ENCODE data around the gene BLOC1S4.
"Not testable (repeated sequence)": the region's sequence is repeated elsewhere in the genome, so short reads cannot be mapped to it uniquely, and the experiment has no call there.

The BLOC1S4 gene

DNA sequence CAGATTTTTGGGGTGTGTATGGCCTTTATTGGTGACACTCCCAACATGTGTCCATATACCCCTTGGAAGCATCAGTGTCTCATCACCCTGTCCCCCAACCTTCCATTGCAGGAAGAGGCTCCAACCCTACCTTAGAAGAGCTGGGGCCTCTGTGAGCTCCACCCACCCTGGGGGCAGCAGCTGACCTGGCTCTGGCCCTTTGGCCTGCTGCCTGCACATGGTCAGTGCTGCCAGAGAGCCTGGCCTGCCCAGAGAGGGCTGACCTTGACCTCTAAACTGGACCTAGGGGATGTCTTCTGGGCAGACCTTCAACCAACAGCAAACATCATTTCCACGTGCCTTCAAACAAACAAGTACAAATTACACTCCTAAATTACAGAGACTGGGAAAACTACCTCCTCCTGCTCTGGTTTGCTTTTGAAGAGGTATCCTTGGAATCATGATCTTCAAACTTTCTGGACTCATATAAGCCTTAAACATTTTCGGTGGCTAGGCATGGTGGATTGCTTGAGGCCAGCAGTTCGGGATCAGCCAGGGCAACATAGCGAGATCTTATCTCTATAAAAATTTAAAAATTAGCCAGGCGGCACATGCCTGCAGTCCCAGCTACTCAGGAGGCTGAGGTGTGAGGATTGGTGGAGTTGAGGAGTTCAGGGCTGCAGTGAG is 39.2 kb downstream of the BLOC1S4 start:
- Histone ChIP-seq H3K4me3 (ENCODE audit: low read depth, low read length) (no peak overlapping the region), H3K9ac (ENCODE audit: low read depth, low read length) (no peak overlapping the region), H3K9me3 (ENCODE audit: control insufficient read depth, insufficient read depth, low read length) (no peaks in the 10 kb centered on the region), H3K4me1 (ENCODE audit: control insufficient read depth, insufficient read depth, low read length) (peaks cover 3% of the 10 kb centered on the region; the same call in 1 of the 2 replicates), H3K36me3 (ENCODE audit: control insufficient read depth, insufficient read depth, low read length) (no peaks in the 10 kb centered on the region), H3K27me3 (ENCODE audit: control insufficient read depth, insufficient read depth, low read length) (no peaks in the 10 kb centered on the region), H3K27ac (ENCODE audit: low read depth, low read length) (no peak overlapping the region)

DNA sequence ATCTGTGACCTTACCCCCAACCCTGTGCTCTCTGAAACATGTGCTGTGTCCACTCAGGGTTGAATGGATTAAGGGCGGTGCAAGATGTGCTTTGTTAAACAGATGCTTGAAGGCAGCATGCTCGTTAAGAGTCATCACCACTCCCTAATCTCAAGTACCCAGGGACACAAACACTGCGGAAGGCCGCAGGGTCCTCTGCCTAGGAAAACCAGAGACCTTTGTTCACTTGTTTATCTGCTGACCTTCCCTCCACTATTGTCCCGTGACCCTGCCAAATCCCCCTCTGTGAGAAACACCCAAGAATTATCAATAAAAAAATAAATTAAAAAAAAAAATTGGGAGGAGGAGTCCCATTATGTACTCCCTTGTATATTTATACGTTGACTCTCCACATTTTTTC is 40.4 kb downstream of the BLOC1S4 start:
- H3K4me3 ChIP-seq (ENCODE audit: low read depth, low read length), result not testable (repeated sequence)

DNA sequence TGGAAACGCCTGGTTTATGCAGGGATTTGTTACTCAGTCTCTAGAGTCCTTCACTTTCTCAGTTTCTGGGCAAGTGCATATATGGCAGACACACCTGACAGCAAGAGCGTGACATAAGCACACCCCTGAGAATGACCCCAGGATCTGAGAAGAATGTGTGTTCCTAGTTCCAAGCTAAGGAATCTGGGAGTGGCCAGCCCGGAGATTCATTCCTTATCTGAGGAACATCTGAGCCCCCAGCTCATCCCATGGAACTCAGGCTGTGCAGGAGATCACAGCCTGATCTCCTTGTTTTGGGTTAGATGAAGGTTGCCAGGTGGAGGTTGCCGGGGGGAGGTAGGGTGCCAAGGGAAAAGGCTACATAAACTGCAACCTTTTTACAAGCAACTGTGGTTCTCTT is 42.8 kb downstream of the BLOC1S4 start:
- H3K9me3 ChIP-seq (ENCODE audit: control insufficient read depth, insufficient read depth, low read length), result no peaks in the 10 kb centered on the region
- H3K4me3 ChIP-seq (ENCODE audit: low read depth, low read length), result no peak overlapping the region
- no peaks in the 10 kb centered on the region for H3K27me3 ChIP-seq (ENCODE audit: control insufficient read depth, insufficient read depth, low read length)
- no peak overlapping the region for H3K27ac ChIP-seq (ENCODE audit: low read depth, low read length)
- no peaks in the 10 kb centered on the region for H3K36me3 ChIP-seq (ENCODE audit: control insufficient read depth, insufficient read depth, low read length)
- H3K9ac ChIP-seq (ENCODE audit: low read depth, low read length), result no peak overlapping the region
- H3K4me1 ChIP-seq (ENCODE audit: control insufficient read depth, insufficient read depth, low read length), result no peaks in the 10 kb centered on the region

More for the DNA sequence above, 40.4 kb downstream of the BLOC1S4 start:
- H3K27me3 ChIP-seq (ENCODE audit: control insufficient read depth, insufficient read depth, low read length); H3K27ac ChIP-seq (ENCODE audit: low read depth, low read length); H3K9me3 ChIP-seq (ENCODE audit: control insufficient read depth, insufficient read depth, low read length); H3K4me1 ChIP-seq (ENCODE audit: control insufficient read depth, insufficient read depth, low read length); H3K36me3 ChIP-seq (ENCODE audit: control insufficient read depth, insufficient read depth, low read length); H3K9ac ChIP-seq (ENCODE audit: low read depth, low read length): not testable (repeated sequence)

DNA sequence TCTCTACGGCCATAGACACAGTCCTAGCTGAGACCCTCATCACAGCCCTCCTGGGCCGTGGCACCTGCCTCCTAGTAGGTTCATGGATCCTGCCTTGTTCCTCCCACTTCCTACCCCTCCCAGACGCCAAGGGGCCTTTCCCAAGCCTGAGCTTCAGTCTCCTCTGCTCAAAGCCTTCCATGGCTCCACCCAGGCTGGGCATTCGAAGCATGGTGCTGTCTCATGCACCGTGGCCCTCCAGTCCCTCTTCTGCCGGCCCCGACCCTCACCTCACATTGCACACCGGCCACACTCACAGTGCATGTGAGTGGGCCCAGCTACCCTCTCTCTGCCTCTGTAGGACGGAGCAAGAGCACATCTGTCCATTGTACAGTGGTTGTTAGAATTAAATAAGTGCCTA is 44.9 kb downstream of the BLOC1S4 start:
- H3K27me3 ChIP-seq (ENCODE audit: control insufficient read depth, insufficient read depth, low read length), result no peaks in the 10 kb centered on the region
- H3K9ac ChIP-seq (ENCODE audit: low read depth, low read length), result no peak overlapping the region
- H3K36me3 ChIP-seq (ENCODE audit: control insufficient read depth, insufficient read depth, low read length), result no peaks in the 10 kb centered on the region
- H3K4me1 ChIP-seq (ENCODE audit: control insufficient read depth, insufficient read depth, low read length), result no peaks in the 10 kb centered on the region
- no peaks in the 10 kb centered on the region for H3K9me3 ChIP-seq (ENCODE audit: control insufficient read depth, insufficient read depth, low read length)
- H3K4me3 ChIP-seq (ENCODE audit: low read depth, low read length), result no peak overlapping the region
- no peak overlapping the region for H3K27ac ChIP-seq (ENCODE audit: low read depth, low read length)

DNA sequence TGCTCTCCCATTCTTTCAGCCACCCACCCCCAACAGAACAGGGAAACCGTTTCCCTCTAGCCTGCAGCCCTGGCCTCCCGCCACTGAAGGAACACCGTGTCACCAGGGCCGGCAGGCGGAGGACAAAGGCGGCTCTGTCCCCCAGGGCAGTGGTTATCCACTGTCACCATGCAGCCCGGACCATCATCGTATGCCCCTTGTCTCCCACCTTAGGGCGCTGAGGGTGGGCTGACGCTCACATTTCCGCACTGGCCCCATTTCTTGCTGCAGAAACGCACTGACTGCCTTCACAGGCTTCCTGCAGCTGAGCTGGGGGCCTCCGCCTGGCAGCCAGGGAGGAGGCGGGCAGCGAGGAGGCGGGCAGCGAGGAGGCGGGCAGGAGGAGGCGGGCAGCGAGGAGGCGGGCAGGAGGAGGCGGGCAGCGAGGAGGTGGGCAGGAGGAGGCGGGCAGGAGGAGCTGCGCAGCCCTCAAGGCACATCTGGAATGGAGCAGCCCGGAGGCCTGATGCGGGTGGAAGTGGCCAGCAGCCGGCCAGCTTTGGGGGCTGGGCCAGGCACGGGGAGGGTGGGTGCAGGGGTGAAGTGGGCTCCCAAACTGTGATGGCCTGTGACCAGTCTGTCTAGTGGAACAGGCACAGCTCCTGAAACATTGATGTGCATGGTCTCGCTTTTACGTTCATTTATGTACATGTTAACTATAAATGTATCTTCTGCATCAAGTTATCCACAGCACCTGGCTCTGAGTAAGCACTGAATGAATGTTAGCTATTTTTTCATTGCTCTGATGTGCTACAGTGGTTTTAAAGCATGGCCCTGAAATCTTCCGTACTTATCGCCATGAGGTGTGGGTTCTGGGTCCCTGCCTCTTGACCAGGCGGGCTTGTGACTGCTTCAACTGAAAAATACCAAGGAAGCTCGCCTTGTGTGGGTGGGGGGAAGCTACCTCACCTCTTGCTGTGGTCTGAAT is 46.0 kb downstream of the BLOC1S4 start:
- Histone ChIP-seq H3K9me3 (ENCODE audit: control insufficient read depth, insufficient read depth, low read length) (no peaks in the 10 kb centered on the region), H3K27ac (ENCODE audit: low read depth, low read length) (no peak overlapping the region), H3K4me3 (ENCODE audit: low read depth, low read length) (no peak overlapping the region), H3K36me3 (ENCODE audit: control insufficient read depth, insufficient read depth, low read length) (no peaks in the 10 kb centered on the region), H3K27me3 (ENCODE audit: control insufficient read depth, insufficient read depth, low read length) (no peaks in the 10 kb centered on the region), H3K9ac (ENCODE audit: low read depth, low read length) (no peak overlapping the region), H3K4me1 (ENCODE audit: control insufficient read depth, insufficient read depth, low read length) (no peaks in the 10 kb centered on the region)

DNA sequence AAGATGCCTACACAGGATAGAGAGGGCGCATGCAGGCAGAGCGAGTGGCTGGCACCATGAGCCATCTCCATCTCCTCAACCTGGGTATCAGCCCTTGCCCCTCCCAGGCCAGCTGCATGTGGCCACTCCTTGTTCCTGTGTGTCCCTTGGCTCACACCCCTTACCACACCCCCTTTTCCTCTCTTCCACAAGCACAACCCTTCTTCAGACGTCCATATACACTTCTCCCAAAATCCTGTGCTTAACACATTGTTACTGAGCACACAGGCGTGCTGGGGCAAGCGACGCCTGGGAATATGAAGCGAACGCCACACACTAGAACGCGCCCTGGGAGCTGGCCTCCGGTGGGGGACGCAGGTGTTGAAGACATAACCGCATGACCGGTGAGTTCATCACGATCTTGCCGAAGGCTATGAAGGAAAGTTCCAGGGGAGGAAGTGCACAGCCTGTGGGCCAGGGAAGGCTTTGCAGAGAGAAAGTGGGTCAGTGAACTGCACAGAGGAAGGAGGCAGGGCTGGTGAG is 47.4 kb downstream of the BLOC1S4 start:
- Histone ChIP-seq H3K36me3 (ENCODE audit: control insufficient read depth, insufficient read depth, low read length) (no peaks in the 10 kb centered on the region), H3K9ac (ENCODE audit: low read depth, low read length) (no peak overlapping the region), H3K27me3 (ENCODE audit: control insufficient read depth, insufficient read depth, low read length) (no peaks in the 10 kb centered on the region), H3K27ac (ENCODE audit: low read depth, low read length) (no peak overlapping the region), H3K4me1 (ENCODE audit: control insufficient read depth, insufficient read depth, low read length) (no peaks in the 10 kb centered on the region), H3K9me3 (ENCODE audit: control insufficient read depth, insufficient read depth, low read length) (no peaks in the 10 kb centered on the region), H3K4me3 (ENCODE audit: low read depth, low read length) (no peak overlapping the region)

DNA sequence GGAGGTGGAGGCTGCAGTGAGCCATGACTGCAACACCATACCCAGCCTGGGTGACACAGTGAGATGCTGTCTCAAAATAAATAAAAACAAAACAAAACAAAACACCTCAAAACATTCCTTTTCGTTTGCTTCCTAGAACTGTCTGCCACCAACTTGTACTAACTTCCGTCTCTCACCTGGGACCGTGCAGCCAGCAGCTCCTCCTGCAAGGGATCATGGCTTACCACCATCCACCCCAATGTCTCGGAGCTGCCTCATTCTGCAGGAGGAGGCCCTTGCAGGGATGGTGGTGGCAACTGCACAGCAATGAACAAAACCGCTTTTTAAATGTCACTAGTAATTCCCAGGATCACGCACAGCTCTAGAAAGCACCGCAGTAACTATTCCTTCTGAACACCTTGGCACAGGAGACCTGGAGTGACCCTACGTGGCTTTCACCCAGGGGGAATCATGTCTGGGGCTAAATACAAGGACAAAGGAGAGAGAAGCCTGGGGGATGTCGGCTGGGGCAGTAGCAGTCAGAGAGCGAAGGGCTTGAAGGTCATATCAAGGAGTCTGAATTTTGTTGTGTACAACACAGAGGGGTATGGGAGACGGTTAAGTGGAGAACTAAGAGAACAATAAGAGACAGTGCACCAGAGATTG is 49.1 kb downstream of the BLOC1S4 start:
- Histone ChIP-seq H3K9me3 (ENCODE audit: control insufficient read depth, insufficient read depth, low read length) (no peaks in the 10 kb centered on the region), H3K4me1 (ENCODE audit: control insufficient read depth, insufficient read depth, low read length) (no peaks in the 10 kb centered on the region), H3K36me3 (ENCODE audit: control insufficient read depth, insufficient read depth, low read length) (no peaks in the 10 kb centered on the region), H3K27ac (ENCODE audit: low read depth, low read length) (no peak overlapping the region), H3K4me3 (ENCODE audit: low read depth, low read length) (no peak overlapping the region), H3K27me3 (ENCODE audit: control insufficient read depth, insufficient read depth, low read length) (no peaks in the 10 kb centered on the region), H3K9ac (ENCODE audit: low read depth, low read length) (no peak overlapping the region)

DNA sequence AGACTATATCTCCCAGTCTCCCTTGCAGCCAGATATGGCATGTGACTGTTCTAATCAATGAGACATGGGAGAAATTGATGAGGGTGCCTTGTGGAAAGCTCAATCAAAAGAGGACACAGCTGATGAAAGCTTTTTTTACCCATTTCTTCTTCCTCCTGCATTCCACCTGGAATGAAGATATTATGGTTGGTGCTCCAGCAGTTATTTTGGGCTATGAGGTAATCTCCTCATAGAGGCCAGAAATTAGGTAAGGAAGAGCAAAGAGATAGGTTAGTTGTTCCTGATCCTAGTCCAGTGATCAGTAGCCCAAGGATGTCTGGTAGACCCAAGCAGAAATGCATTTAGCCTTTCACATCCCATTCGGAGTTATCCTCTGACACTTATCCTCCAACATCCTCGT is 49.7 kb downstream of the BLOC1S4 start:
- Histone ChIP-seq H3K9me3 (ENCODE audit: control insufficient read depth, insufficient read depth, low read length) (no peaks in the 10 kb centered on the region), H3K9ac (ENCODE audit: low read depth, low read length) (no peak overlapping the region), H3K27ac (ENCODE audit: low read depth, low read length) (no peak overlapping the region), H3K36me3 (ENCODE audit: control insufficient read depth, insufficient read depth, low read length) (no peaks in the 10 kb centered on the region), H3K4me3 (ENCODE audit: low read depth, low read length) (no peak overlapping the region), H3K27me3 (ENCODE audit: control insufficient read depth, insufficient read depth, low read length) (no peaks in the 10 kb centered on the region), H3K4me1 (ENCODE audit: control insufficient read depth, insufficient read depth, low read length) (no peaks in the 10 kb centered on the region)
